ENCODE measurements around the gene SYT2.

The SYT2 gene

GRCh38 chr1:202694314-202694713 lies 15.9 kb downstream of the SYT2 start:
- H3K4me3 ChIP-seq (ENCODE audit: control insufficient read depth, low read depth, low read length), result no peak overlapping the region
- DNase-seq (ENCODE audit: low read depth), result no peak
- TF ChIP-seq CTCF (conservative IDR thresholded peaks at IDR 0.05; ENCODE audit: control insufficient read depth, insufficient read depth, low read depth, low read length), result no peak

- no peak overlapping the region for H3K4me3 ChIP-seq (ENCODE audit: control insufficient read depth, low read depth, low read length)
- TF ChIP-seq CTCF (conservative IDR thresholded peaks at IDR 0.05; ENCODE audit: control insufficient read depth, insufficient read depth, low read depth, low read length), result peak; percentile 29
- peak; percentile 67 for DNase-seq (ENCODE audit: low read depth)
These were observed 17.2 kb downstream of the SYT2 start for GRCh38 chr1:202692959-202693555.

GRCh38 chr1:202691816-202692215 lies 18.4 kb downstream of the SYT2 start:
- H3K4me3 ChIP-seq (ENCODE audit: control insufficient read depth, low read depth, low read length), result no peak overlapping the region
- DNase-seq (ENCODE audit: low read depth), result no peak
- TF ChIP-seq CTCF (conservative IDR thresholded peaks at IDR 0.05; ENCODE audit: control insufficient read depth, insufficient read depth, low read depth, low read length), result no peak

- H3K4me3 ChIP-seq (ENCODE audit: control insufficient read depth, low read depth, low read length), result no peak overlapping the region
- DNase-seq (ENCODE audit: low read depth), result no peak
- TF ChIP-seq CTCF (conservative IDR thresholded peaks at IDR 0.05; ENCODE audit: control insufficient read depth, insufficient read depth, low read depth, low read length), result no peak
These were observed 20.5 kb downstream of the SYT2 start for GRCh38 chr1:202689493-202690342.

- DNase-seq (ENCODE audit: low read depth), result no peak
- TF ChIP-seq CTCF (conservative IDR thresholded peaks at IDR 0.05; ENCODE audit: control insufficient read depth, insufficient read depth, low read depth, low read length), result no peak
- H3K4me3 ChIP-seq (ENCODE audit: control insufficient read depth, low read depth, low read length), result no peak overlapping the region
These were observed 21.2 kb downstream of the SYT2 start for GRCh38 chr1:202689082-202689481.

GRCh38 chr1:202688401-202688800 lies 21.9 kb downstream of the SYT2 start:
- peak; percentile 51 for DNase-seq (ENCODE audit: low read depth)
- no peak overlapping the region for H3K4me3 ChIP-seq (ENCODE audit: control insufficient read depth, low read depth, low read length)
- no peak for TF ChIP-seq CTCF (conservative IDR thresholded peaks at IDR 0.05; ENCODE audit: control insufficient read depth, insufficient read depth, low read depth, low read length)

Data from fibroblast of mammary gland (primary cell).